Bronchial epithelial cell (primary cell): ENCODE data around the gene ICAM4. TPM values are rescaled to one million over a fixed set of nuclear protein-coding genes. Genes with fewer than 3 reads are reported as not detected.
A peak's percentile ranks its signal among the peaks of the same experiment; 100 is the strongest.

Experiments
- DNase-seq: peaks from one replicate; pipeline ENCODE4 v3.0.0-alpha.2; 2010; ENCODE audit warnings: low read depth
- FAIRE-seq: peaks from 2 replicates; lab custom pipeline; 2011; peaks lifted over from hg19 to GRCh38; lab: Jason Lieb, UNC
- H3K27me3 ChIP-seq: 2 replicates; pipeline ENCODE4 v1.5.1; 2011; ENCODE audit warnings: low read length; ENCODE audit not compliant: control insufficient read depth, insufficient read depth
- H3K36me3 ChIP-seq: 2 replicates; pipeline ENCODE4 v1.5.1; 2011; ENCODE audit warnings: low read length; ENCODE audit not compliant: control insufficient read depth, insufficient read depth
- H3K4me3 ChIP-seq: 2 replicates; pipeline ENCODE4 v1.5.1; 2011; ENCODE audit warnings: mild to moderate bottlenecking, low read depth, low read length, control low read depth
- CTCF ChIP-seq: IDR thresholded peaks from 2 replicates; pipeline ENCODE4 v1.5.1; 2011; ENCODE audit warnings: mild to moderate bottlenecking, moderate library complexity, low read length, control low read depth, inconsistent platforms; ENCODE audit not compliant: insufficient read depth, severe bottlenecking
- total RNA-seq: library from RNA; depleted of rRNA; stranded (reverse); fragments of >200 nt; gene quantifications from 2 replicates; pipeline ENCODE4 v1.2.1, GENCODE V29; 2014

ICAM4 gene
- total RNA-seq, 1 donor from 2014 or later, result 10.8 TPM

GRCh38 chr19:10260141-10260584 is 26.6 kb upstream of the ICAM4 start:
- no peak for TF ChIP-seq CTCF
- DNase-seq, result peak; percentile 95
- no peak overlapping the region for H3K4me3 ChIP-seq
- peaks cover 18% of the 10 kb centered on the region for H3K36me3 ChIP-seq
- peak; percentile 7 for FAIRE-seq
- H3K27me3 ChIP-seq, result no peaks in the 10 kb centered on the region

GRCh38 chr19:10262771-10263170 is 24.0 kb upstream of the ICAM4 start:
- no peak for TF ChIP-seq CTCF
- peaks cover 9% of the 10 kb centered on the region for H3K36me3 ChIP-seq
- H3K4me3 ChIP-seq, result no peak overlapping the region
- FAIRE-seq (no peak), DNase-seq (no peak)
- H3K27me3 ChIP-seq, result no peaks in the 10 kb centered on the region

GRCh38 chr19:10266706-10267105 is 20.0 kb upstream of the ICAM4 start:
- no peak for TF ChIP-seq CTCF
- FAIRE-seq, result no peak

DNA sequence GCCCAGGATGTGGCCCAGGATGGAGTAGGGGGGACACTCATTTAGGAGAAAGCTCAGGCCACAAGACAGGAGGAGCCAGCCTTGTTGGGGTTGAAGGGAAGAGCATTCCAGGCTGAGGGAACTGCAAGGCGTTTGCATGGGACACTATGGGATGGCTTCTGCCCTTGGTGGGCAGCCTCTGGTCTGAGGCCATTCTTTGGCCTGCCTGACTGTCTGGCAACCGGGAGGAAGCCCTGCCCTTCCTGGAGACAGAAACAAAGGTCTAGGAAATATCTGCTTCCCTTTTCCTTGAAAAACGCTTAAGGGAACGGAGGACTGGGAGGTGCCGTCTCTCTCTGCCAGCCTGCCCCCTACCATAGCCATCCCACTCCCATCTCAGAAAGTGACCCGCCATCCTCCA is 18.7 kb upstream of the ICAM4 start:
- no peak overlapping the region for H3K4me3 ChIP-seq
- DNase-seq, result no peak
- no peak for FAIRE-seq
- no peaks in the 10 kb centered on the region for H3K27me3 ChIP-seq
- no peak for TF ChIP-seq CTCF
- no peaks in the 10 kb centered on the region for H3K36me3 ChIP-seq

More at GRCh38 chr19:10266706-10267105, 20.0 kb upstream of the ICAM4 start:
- Histone ChIP-seq H3K27me3 (no peaks in the 10 kb centered on the region), H3K4me3 (no peak overlapping the region), H3K36me3 (no peaks in the 10 kb centered on the region)
- no peak for DNase-seq

DNA sequence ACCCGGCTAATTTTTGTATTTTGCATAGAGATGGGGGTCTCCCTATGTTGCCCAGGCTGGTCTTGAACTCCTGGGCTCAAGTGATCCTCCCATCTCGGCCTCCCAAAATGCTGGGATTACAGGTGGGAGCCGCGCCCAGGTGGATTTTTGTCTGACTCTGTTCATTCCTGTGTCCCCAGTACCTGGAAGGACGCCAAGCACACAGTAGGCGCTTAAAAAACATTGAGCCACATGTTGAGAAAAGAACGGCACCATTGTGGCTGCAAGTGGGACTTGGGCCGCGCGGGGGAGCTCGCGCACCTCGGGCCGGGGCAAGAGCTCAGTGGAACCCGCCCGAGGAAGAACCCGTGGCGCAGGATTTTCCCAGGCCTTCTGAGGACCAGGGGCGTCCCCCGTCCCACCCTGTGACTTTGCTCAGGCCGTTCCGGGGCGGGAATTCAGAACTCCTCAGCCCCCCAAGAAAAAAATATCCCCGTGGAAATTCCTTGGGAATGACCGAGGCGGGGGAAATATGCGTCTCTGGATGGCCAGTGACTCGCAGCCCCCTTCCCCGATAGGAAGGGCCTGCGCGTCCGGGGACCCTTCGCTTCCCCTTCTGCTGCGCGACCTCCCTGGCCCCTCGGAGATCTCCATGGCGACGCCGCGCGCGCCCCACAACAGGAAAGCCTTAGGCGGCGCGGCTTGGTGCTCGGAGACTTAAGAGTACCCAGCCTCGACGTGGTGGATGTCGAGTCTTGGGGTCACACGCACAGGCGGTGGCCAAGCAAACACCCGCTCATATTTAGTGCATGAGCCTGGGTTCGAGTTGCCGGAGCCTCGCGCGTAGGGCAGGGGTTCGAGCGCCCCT is 17.2 kb upstream of the ICAM4 start:
- FAIRE-seq, result no peak
- H3K36me3 ChIP-seq, result no peaks in the 10 kb centered on the region

More for the DNA sequence above, 17.2 kb upstream of the ICAM4 start:
- H3K4me3 ChIP-seq, result peak overlapping the region; percentile 34
- peak; percentile 92 for TF ChIP-seq CTCF
- peak; percentile 47 for DNase-seq
- no peaks in the 10 kb centered on the region for H3K27me3 ChIP-seq
